Suprapubic skin (tissue), 4 donors: ENCODE data around the gene IRAK1BP1. TPM values are rescaled to one million over a fixed set of nuclear protein-coding genes. Genes with fewer than 3 reads are reported as not detected.
"Not testable (repeated sequence)": the region's sequence is repeated elsewhere in the genome, so short reads cannot be mapped to it uniquely, and the experiment has no call there.

Experiments
- DNase-seq, 2 donors: peaks; one replicate each; pipeline ENCODE4 v3.0.0-alpha.2; 2019; ENCODE audit warnings: low spot score in 2 of 2
- H3K27ac ChIP-seq: fragments of 200-600 bp; sonication (generic); one replicate; pipeline ENCODE4 v1.5.1; 2019
- H3K27me3 ChIP-seq: fragments of 200-600 bp; sonication (generic); one replicate; pipeline ENCODE4 v1.5.1; 2019
- H3K36me3 ChIP-seq: fragments of 200-600 bp; sonication (generic); one replicate; pipeline ENCODE4 v1.5.1; 2019
- H3K4me1 ChIP-seq: fragments of 200-600 bp; sonication (generic); one replicate; pipeline ENCODE4 v1.5.1; 2019
- H3K4me3 ChIP-seq: fragments of 200-600 bp; sonication (generic); one replicate; pipeline ENCODE4 v1.5.1; 2019; ENCODE audit warnings: mild to moderate bottlenecking
- H3K9me3 ChIP-seq: fragments of 200-600 bp; sonication (generic); one replicate; pipeline ENCODE4 v1.5.1; 2019
- CTCF ChIP-seq, 2 donors: fragments of 200-600 bp in 1 of 2; fragments of 450-650 bp in 1 of 2; sonication (generic) in 1 of 2; IDR thresholded peaks; one replicate each; pipeline ENCODE4 v1.5.1; 2016 to 2019; ENCODE audit warnings: antibody characterized with exemption in 2 of 2, mild to moderate bottlenecking in 1 of 2, moderate library complexity in 1 of 2
- EP300 ChIP-seq: sonication (generic); formaldehyde crosslinking; IDR thresholded peaks from one replicate; pipeline ENCODE4 v1.6.1; 2017; ENCODE audit warnings: antibody characterized with exemption
- POLR2A ChIP-seq, 2 donors: fragments of 450-650 bp; IDR thresholded peaks; one replicate each; pipeline ENCODE4 v1.6.1; 2017; ENCODE audit warnings: antibody characterized with exemption in 2 of 2, mild to moderate bottlenecking in 2 of 2, moderate library complexity in 2 of 2
- POLR2AphosphoS5 ChIP-seq, 3 donors: sonication (generic); formaldehyde crosslinking; IDR thresholded peaks; one replicate each; pipeline ENCODE4 v1.6.1; 2017; ENCODE audit warnings: antibody characterized with exemption in 3 of 3
- WGBS: methylation state at CpG from one replicate; pipeline ENCODE4 v1.1.5; 2018; 5-methylcytosine and 5-hydroxymethylcytosine counted together
- total RNA-seq, 4 donors: library from RNA; depleted of rRNA; stranded (reverse); fragments of >200 nt; gene quantifications; one replicate each; pipeline ENCODE4 v1.1.0, GENCODE V29; 2016

Gene IRAK1BP1
- total RNA-seq, 4 donors from 2014 or later = 3.4 to 5.0 (median 4.0) TPM

GRCh38 chr6:78910591-78911171 lies 43.3 kb downstream of the IRAK1BP1 start:
- peaks cover 20% of the 10 kb centered on the region for H3K4me1 ChIP-seq
- TF ChIP-seq POLR2A (IDR thresholded peaks at IDR 0.05) (no peak), CTCF (IDR thresholded peaks at IDR 0.05) (no peak), EP300 (no peak), POLR2AphosphoS5 (IDR thresholded peaks at IDR 0.05) (no peak)
- no peak overlapping the region for H3K27ac ChIP-seq
- no peaks in the 10 kb centered on the region for H3K36me3 ChIP-seq
- H3K4me3 ChIP-seq = peak overlapping the region; percentile 56
- no peaks in the 10 kb centered on the region for H3K27me3 ChIP-seq
- under 1% methylated on average over 24 of the region's 49 CpGs for WGBS
- H3K9me3 ChIP-seq = no peaks in the 10 kb centered on the region
- DNase-seq = peak in 1 of 2 donors; percentile 61

- Histone ChIP-seq H3K9me3 (no peaks in the 10 kb centered on the region), H3K36me3 (no peaks in the 10 kb centered on the region), H3K4me3 (peak overlapping the region; percentile 56), H3K4me1 (peaks cover 20% of the 10 kb centered on the region), H3K27ac (no peak overlapping the region), H3K27me3 (no peaks in the 10 kb centered on the region)
- no peak for TF ChIP-seq POLR2AphosphoS5 (IDR thresholded peaks at IDR 0.05)
- TF ChIP-seq CTCF (IDR thresholded peaks at IDR 0.05) = no peak
- no peak for TF ChIP-seq POLR2A (IDR thresholded peaks at IDR 0.05)
- TF ChIP-seq EP300 = no peak
- 55% methylated on average over 9 of the region's 9 CpGs for WGBS
- no peak for DNase-seq
Observed at GRCh38 chr6:78911218-78911940, 44.0 kb downstream of the IRAK1BP1 start.

DNA sequence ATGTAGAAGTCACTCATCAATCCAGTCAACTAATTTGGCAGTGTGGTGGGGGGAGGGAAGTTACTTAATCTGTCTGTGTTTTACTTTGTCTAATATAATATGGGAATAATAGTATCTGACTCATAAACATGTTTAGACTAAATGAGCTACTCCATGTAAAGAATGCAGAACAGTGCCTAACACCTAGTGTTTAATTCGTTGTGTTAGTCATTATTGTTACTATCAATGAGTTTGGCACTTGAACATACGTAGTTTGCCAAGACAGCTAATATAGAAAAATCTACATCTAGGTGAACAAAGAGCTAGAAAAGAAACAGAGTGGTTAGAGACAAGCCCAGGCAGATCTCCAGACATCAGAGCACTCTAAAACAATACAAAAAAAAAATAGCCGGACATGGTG lies 49.1 kb downstream of the IRAK1BP1 start:
- Histone ChIP-seq H3K4me3 (no peak overlapping the region), H3K36me3 (no peaks in the 10 kb centered on the region), H3K9me3 (peaks cover 7% of the 10 kb centered on the region), H3K27me3 (no peaks in the 10 kb centered on the region), H3K27ac (no peak overlapping the region), H3K4me1 (peaks cover 1% of the 10 kb centered on the region)
- 67% methylated on average over 3 of the region's 3 CpGs for WGBS
- no peak for DNase-seq
- TF ChIP-seq POLR2A (IDR thresholded peaks at IDR 0.05) = no peak

GRCh38 chr6:78917788-78918187 lies 50.4 kb downstream of the IRAK1BP1 start:
- no peak for DNase-seq
- Histone ChIP-seq H3K27ac (no peak overlapping the region), H3K4me1 (no peaks in the 10 kb centered on the region), H3K9me3 (peaks cover 7% of the 10 kb centered on the region), H3K36me3 (no peaks in the 10 kb centered on the region), H3K4me3 (no peak overlapping the region), H3K27me3 (no peaks in the 10 kb centered on the region)
- TF ChIP-seq CTCF (IDR thresholded peaks at IDR 0.05) = no peak
- TF ChIP-seq EP300 = no peak
- no peak for TF ChIP-seq POLR2A (IDR thresholded peaks at IDR 0.05)
- no peak for TF ChIP-seq POLR2AphosphoS5 (IDR thresholded peaks at IDR 0.05)
- WGBS = 90% methylated on average over 1 of the region's 1 CpG

DNA sequence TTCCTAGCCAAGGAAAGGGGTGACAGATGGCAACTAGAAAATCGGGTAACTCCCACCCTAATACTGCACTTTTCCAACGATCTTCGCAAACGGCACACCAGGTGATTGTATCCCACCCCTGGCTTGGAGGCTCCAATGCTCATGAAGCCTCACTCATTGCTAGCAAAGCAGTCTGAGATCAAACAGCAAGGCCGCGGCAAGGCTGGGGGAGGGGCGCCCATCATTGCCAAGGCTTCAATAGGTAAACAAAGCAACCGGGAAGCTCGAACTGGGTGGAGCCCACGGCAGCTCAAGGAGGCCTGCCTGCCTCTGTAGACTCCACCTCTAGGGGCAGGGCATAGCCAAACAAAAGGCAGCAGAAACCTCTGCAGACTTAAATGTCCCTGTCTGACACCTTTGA lies 53.8 kb downstream of the IRAK1BP1 start:
- DNase-seq, H3K27me3 ChIP-seq, H3K27ac ChIP-seq, H3K9me3 ChIP-seq, H3K36me3 ChIP-seq, H3K4me1 ChIP-seq, H3K4me3 ChIP-seq: not testable (repeated sequence)
- 91% methylated on average over 10 of the region's 10 CpGs for WGBS

- no peak overlapping the region for H3K27ac ChIP-seq
- no peaks in the 10 kb centered on the region for H3K4me1 ChIP-seq
- no peaks in the 10 kb centered on the region for H3K36me3 ChIP-seq
- H3K4me3 ChIP-seq = no peak overlapping the region
- peaks cover 6% of the 10 kb centered on the region for H3K9me3 ChIP-seq
- 83% methylated on average over 3 of the region's 3 CpGs for WGBS
- TF ChIP-seq EP300 (no peak), POLR2AphosphoS5 (IDR thresholded peaks at IDR 0.05) (no peak), CTCF (IDR thresholded peaks at IDR 0.05) (no peak), POLR2A (IDR thresholded peaks at IDR 0.05) (no peak)
- no peaks in the 10 kb centered on the region for H3K27me3 ChIP-seq
- DNase-seq = no peak
Observed at GRCh38 chr6:78925317-78925716, 58.0 kb downstream of the IRAK1BP1 start.
